ENCODE data around the gene ZFHX2. TPM values are rescaled to one million over a fixed set of nuclear protein-coding genes. Genes with fewer than 3 reads are reported as not detected.

The ZFHX2 gene
- polyA plus RNA-seq, 1 donor (not counting 4 experiments of a cell fraction or from before 2014, with no cell fraction given): 0.18 TPM

DNA sequence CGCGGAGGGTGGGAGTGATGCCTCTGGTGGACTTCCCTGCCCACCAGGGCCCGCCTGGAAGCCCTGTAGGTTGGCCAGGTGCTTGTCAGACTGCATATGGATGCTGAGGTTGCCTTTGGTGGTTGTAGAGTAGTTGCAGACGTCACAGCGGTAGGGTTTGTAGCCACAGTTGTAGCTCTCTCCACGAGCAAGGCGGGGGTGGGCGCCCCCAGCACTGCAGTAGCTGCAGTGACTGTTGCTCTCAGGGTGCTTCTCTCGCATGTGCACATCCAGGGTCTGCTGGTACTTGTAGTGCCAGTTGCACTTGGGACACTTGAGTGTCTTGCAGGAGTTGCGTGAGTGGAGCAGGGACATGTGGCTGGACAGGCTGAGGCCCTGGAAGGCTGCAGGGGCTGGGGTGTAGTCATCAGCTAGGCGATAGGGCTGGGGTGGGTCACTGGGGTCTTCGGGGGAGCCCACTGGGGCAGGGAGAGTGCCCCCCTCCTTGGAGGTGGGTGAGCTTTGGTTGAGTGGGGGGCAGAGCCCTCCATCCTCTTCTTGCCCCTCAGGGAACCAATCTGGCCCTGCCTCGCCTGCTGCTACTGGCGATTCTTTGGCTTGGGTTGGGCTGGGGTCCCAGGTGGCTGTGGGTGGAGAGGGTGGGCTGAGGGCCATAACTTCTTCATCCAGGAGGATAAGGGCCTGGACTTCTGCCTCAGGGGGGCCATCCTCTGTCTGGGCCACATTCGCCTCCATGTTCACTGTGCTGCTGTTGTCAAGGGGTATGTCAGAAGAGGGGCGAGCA, 17.7 kb downstream of the ZFHX2 start:
- FAIRE-seq: no peak
- Histone ChIP-seq H3K36me3 (ENCODE audit: control insufficient read depth in 2 of 2, extremely low read depth in 1 of 2, insufficient read depth in 2 of 2, low read length in 2 of 2) (no peaks in the 10 kb centered on the region), H2AFZ (ENCODE audit: control insufficient read depth, low read length) (no peak overlapping the region), H3K4me1 (ENCODE audit: control insufficient read depth, extremely low read depth, insufficient read depth, low read length) (no peaks in the 10 kb centered on the region), H3K9me3 (ENCODE audit: control insufficient read depth, low read depth, low read length) (no peaks in the 10 kb centered on the region), H3K4me3 (ENCODE audit: control insufficient read depth in 2 of 3, extremely low read depth in 1 of 3, insufficient read depth in 2 of 3, low read depth in 1 of 3, low read length in 3 of 3) (no peak overlapping the region), H3K79me2 (ENCODE audit: control insufficient read depth, insufficient read depth, low read length) (no peaks in the 10 kb centered on the region), H3K9me1 (ENCODE audit: control insufficient read depth, extremely low read depth, insufficient read depth, low read length) (no peaks in the 10 kb centered on the region), H3K27me3 (ENCODE audit: control insufficient read depth, extremely low read depth, insufficient read depth, low read length) (no peaks in the 10 kb centered on the region), H4K20me1 (ENCODE audit: control insufficient read depth, extremely low read depth, insufficient read depth, low read length) (no peaks in the 10 kb centered on the region), H3K27ac (ENCODE audit: control insufficient read depth, insufficient read depth, low read length) (no peak overlapping the region), H3K4me2 (ENCODE audit: control insufficient read depth, extremely low read depth, insufficient read depth, low read depth, low read length) (no peak overlapping the region), H3K9ac (ENCODE audit: control insufficient read depth, extremely low read depth, insufficient read depth, low read length) (no peak overlapping the region)
- TF ChIP-seq CTCF (optimal IDR thresholded peaks at IDR 0.05 in 1 of 3, IDR thresholded peaks at IDR 0.05 in 1 of 3, conservative IDR thresholded peaks at IDR 0.05 in 1 of 3; ENCODE audit: extremely low read depth in 1 of 3, insufficient read depth in 2 of 3, low read length in 3 of 3) (no peak), EZH2 (IDR thresholded peaks at IDR 0.05; ENCODE audit: low read length) (no peak)
- no peak for DNase-seq (ENCODE audit: low read depth, low spot score)
- dilution Hi-C loops (cut with MboI; ENCODE audit: extremely low pct_ligation_motif_present, low sequenced_read_pairs): no loop called here

DNA sequence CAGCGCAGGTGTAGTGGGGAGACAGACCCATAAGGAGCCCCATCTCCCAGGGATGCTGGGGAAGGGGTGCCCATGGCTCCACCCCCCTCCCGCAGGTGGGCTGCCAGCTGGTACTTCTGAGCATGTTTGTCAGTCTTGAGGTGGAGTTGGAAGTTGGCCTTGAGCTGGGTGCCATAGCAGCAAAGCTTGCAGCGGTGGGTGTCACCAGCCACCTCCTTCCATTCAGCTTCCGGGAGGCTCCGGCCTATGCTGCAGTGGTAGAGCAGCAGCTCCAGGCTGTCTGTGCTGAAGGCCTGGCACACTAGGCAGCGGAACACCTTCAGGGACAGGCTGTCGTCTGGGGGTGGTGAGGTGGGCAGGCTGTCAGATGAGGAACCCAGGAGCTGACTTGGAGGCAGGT, 18.9 kb downstream of the ZFHX2 start:
- Histone ChIP-seq H2AFZ (ENCODE audit: control insufficient read depth, low read length) (no peak overlapping the region), H3K4me1 (ENCODE audit: control insufficient read depth, extremely low read depth, insufficient read depth, low read length) (no peaks in the 10 kb centered on the region), H3K79me2 (ENCODE audit: control insufficient read depth, insufficient read depth, low read length) (no peaks in the 10 kb centered on the region), H3K4me2 (ENCODE audit: control insufficient read depth, extremely low read depth, insufficient read depth, low read depth, low read length) (no peak overlapping the region), H3K9ac (ENCODE audit: control insufficient read depth, extremely low read depth, insufficient read depth, low read length) (no peak overlapping the region), H3K36me3 (ENCODE audit: control insufficient read depth in 2 of 2, extremely low read depth in 1 of 2, insufficient read depth in 2 of 2, low read length in 2 of 2) (peaks cover 0 to under 1% of the 10 kb centered on the region in 2 experiments), H3K27ac (ENCODE audit: control insufficient read depth, insufficient read depth, low read length) (no peak overlapping the region), H3K9me1 (ENCODE audit: control insufficient read depth, extremely low read depth, insufficient read depth, low read length) (no peaks in the 10 kb centered on the region), H3K27me3 (ENCODE audit: control insufficient read depth, extremely low read depth, insufficient read depth, low read length) (no peaks in the 10 kb centered on the region), H4K20me1 (ENCODE audit: control insufficient read depth, extremely low read depth, insufficient read depth, low read length) (no peaks in the 10 kb centered on the region), H3K9me3 (ENCODE audit: control insufficient read depth, low read depth, low read length) (no peaks in the 10 kb centered on the region), H3K4me3 (ENCODE audit: control insufficient read depth in 2 of 3, extremely low read depth in 1 of 3, insufficient read depth in 2 of 3, low read depth in 1 of 3, low read length in 3 of 3) (no peak overlapping the region)
- FAIRE-seq (no peak), DNase-seq (ENCODE audit: low read depth, low spot score) (no peak)
- dilution Hi-C loops (cut with MboI; ENCODE audit: extremely low pct_ligation_motif_present, low sequenced_read_pairs): no loop called here
- no peak for TF ChIP-seq CTCF (optimal IDR thresholded peaks at IDR 0.05 in 1 of 3, IDR thresholded peaks at IDR 0.05 in 1 of 3, conservative IDR thresholded peaks at IDR 0.05 in 1 of 3; ENCODE audit: extremely low read depth in 1 of 3, insufficient read depth in 2 of 3, low read length in 3 of 3)
- no peak for TF ChIP-seq EZH2 (IDR thresholded peaks at IDR 0.05; ENCODE audit: low read length)
